Fibroblast of lung (primary cell): ENCODE results near the gene ABO.

Source experiments
- EZH2 ChIP-seq: IDR thresholded peaks from 2 replicates; pipeline ENCODE4 v1.5.1; 2012; ENCODE audit warnings: low read length, control low read depth, mild to moderate bottlenecking; ENCODE audit errors: missing control alignments
- TF ChIP-seq, protein P1 (sequence below), 2 donors: IDR thresholded peaks in 1 of 2; conservative IDR thresholded peaks in 1 of 2; 1 replicate in 1 of 2; 2 replicates in 1 of 2; pipeline ENCODE4 v1.5.1; 2011 to 2012; ENCODE audit warnings: low read length in 2 of 2, control low read depth in 1 of 2, inconsistent platforms in 1 of 2, low read depth in 1 of 2, mild to moderate bottlenecking in 1 of 2

DNA sequence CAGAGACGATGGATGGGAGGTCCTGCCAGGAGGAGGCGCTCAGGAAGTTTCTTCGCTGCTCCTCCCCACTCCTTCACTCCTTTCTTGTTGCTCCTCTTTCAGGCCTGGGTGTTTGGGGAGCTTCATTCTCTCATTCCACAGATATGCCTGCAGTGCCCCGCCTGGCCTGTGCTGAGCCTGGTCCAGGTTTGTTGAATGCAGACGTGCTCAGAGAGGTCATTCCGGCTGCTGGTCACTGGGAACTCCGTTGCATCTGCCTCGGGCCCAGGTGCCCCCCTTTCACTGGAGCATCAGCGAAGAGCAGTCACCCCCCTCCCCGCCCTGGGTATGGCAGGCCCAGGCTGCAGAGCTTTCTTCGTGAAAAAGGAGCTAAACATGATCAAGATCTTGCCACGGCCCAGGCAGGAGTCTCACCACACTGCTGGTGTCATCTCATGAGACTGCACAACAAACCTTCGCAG, 45.5 kb upstream of the ABO start:
- TF ChIP-seq, protein P1, sequence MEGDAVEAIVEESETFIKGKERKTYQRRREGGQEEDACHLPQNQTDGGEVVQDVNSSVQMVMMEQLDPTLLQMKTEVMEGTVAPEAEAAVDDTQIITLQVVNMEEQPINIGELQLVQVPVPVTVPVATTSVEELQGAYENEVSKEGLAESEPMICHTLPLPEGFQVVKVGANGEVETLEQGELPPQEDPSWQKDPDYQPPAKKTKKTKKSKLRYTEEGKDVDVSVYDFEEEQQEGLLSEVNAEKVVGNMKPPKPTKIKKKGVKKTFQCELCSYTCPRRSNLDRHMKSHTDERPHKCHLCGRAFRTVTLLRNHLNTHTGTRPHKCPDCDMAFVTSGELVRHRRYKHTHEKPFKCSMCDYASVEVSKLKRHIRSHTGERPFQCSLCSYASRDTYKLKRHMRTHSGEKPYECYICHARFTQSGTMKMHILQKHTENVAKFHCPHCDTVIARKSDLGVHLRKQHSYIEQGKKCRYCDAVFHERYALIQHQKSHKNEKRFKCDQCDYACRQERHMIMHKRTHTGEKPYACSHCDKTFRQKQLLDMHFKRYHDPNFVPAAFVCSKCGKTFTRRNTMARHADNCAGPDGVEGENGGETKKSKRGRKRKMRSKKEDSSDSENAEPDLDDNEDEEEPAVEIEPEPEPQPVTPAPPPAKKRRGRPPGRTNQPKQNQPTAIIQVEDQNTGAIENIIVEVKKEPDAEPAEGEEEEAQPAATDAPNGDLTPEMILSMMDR (conservative IDR thresholded peaks at IDR 0.05 in 1 of 2, IDR thresholded peaks at IDR 0.05 in 1 of 2; ENCODE audit: low read depth in 1 of 2, low read length in 2 of 2), result no peak
- TF ChIP-seq EZH2, result no peak
